Left lobe of liver (tissue), 2 donors: Measurements from ENCODE around the gene MYPN. TPM values are rescaled to one million over a fixed set of nuclear protein-coding genes. Genes with fewer than 3 reads are reported as not detected.
"Not testable (repeated sequence)": the region's sequence is repeated elsewhere in the genome, so short reads cannot be mapped to it uniquely, and the experiment has no call there.

Experiments used
- ATAC-seq: fragments of 200-7000 bp; cut with Tn5 transposase; one replicate; pipeline ENCODE4 v1.9.1; 2020; ENCODE audit warnings: mild to moderate bottlenecking, moderate library complexity
- DNase-seq: peaks from one replicate; pipeline ENCODE4 v3.0.0-alpha.2; 2020; ENCODE audit warnings: low spot score
- total RNA-seq: library from RNA; stranded (reverse); gene quantifications from one replicate; pipeline ENCODE4 v1.2.1, GENCODE V29; 2021
- donor health status: DM: no; HTN: no; CAD: no; lungs with moderate emphysema.
- donor health status: DM: no; HTN: yes; CAD: no.

Gene MYPN, protein sequence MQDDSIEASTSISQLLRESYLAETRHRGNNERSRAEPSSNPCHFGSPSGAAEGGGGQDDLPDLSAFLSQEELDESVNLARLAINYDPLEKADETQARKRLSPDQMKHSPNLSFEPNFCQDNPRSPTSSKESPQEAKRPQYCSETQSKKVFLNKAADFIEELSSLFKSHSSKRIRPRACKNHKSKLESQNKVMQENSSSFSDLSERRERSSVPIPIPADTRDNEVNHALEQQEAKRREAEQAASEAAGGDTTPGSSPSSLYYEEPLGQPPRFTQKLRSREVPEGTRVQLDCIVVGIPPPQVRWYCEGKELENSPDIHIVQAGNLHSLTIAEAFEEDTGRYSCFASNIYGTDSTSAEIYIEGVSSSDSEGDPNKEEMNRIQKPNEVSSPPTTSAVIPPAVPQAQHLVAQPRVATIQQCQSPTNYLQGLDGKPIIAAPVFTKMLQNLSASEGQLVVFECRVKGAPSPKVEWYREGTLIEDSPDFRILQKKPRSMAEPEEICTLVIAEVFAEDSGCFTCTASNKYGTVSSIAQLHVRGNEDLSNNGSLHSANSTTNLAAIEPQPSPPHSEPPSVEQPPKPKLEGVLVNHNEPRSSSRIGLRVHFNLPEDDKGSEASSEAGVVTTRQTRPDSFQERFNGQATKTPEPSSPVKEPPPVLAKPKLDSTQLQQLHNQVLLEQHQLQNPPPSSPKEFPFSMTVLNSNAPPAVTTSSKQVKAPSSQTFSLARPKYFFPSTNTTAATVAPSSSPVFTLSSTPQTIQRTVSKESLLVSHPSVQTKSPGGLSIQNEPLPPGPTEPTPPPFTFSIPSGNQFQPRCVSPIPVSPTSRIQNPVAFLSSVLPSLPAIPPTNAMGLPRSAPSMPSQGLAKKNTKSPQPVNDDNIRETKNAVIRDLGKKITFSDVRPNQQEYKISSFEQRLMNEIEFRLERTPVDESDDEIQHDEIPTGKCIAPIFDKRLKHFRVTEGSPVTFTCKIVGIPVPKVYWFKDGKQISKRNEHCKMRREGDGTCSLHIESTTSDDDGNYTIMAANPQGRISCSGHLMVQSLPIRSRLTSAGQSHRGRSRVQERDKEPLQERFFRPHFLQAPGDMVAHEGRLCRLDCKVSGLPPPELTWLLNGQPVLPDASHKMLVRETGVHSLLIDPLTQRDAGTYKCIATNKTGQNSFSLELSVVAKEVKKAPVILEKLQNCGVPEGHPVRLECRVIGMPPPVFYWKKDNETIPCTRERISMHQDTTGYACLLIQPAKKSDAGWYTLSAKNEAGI (N-terminal part only)
- not detected for total RNA-seq

DNA sequence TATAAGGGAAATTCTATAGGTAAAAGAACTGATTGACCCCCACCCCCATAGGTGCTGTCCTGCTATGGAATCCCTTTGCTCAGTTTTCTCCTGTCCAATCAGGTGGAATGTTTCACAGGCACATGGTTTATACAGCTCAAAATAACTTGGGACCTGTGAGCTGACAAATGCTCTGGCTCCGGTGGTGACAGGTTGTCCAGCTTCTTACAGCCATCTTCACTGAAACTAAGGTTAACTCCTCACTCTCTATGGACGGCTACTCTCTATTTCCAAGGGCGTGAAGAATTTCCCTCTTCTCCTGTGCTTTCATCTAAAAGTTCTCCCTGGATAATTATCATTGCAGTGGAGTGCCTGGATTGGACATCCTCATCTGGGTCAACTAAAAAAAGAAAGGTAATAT is at the start of gene MYPN:
Gene MYPN (plus strand): TSS at position 158 of the 400 bp plus-strand sequence. CDS start 11,951 bp downstream, outside the sequence.
- ATAC-seq (no peak), DNase-seq (no peak)

GRCh38 chr10:68067029-68067428 is 42.3 kb upstream of the MYPN start:
- ATAC-seq: no peak
- DNase-seq: no peak

- no peak for DNase-seq
- no peak for ATAC-seq
Measured at GRCh38 chr10:68067508-68067907, 41.8 kb upstream of the MYPN start.

GRCh38 chr10:68073631-68074030 is 35.7 kb upstream of the MYPN start:
- no peak for ATAC-seq
- no peak for DNase-seq

DNA sequence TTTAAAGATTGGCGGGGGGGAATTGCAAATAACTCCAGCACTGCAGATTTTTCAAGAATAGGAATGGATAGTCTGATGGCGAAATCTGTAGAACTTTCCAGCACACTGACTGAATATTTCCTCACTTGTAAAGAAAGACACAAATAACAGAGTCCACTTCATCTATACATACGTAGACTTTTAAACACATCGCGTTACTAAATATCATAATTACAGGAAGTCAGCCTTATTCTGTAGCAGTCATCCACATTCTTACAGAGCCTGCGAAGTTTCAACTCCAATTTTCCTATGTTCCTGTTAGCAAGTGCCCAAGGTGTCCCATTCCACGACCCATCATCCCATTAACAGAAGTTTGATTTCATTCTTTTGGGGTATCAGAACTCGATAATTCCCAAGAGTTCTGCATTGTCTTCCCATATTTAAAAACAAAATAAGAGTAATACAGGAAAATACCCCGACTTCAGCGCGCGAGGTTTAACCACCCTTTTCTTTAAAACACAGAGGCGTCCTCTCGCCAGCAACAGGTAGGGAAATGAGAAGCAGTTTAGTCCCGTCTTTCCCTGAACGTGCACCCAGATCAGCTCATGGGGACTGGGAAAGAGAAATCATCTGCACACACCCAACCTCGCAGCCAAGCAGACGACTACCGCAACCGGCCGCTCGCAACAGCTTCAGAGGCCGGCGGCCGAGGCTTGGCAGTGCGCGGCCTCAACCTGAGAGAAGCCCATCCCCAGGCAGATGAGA is 35.1 kb upstream of the MYPN start:
- DNase-seq: no peak

GRCh38 chr10:68074775-68075549 is 34.3 kb upstream of the MYPN start, which contains the start of gene HERC4:
HERC4 (minus strand) TSS chr10:68075283; CDS start chr10:68073108, 2,175 bp downstream.
- ATAC-seq: peak; percentile 96
- DNase-seq: peak; percentile 95

More for the DNA sequence above, 35.1 kb upstream of the MYPN start:
- ATAC-seq: peak; percentile 53

- no peak for ATAC-seq
- DNase-seq: no peak
Measured at GRCh38 chr10:68075550-68076004, 33.7 kb upstream of the MYPN start.

DNA sequence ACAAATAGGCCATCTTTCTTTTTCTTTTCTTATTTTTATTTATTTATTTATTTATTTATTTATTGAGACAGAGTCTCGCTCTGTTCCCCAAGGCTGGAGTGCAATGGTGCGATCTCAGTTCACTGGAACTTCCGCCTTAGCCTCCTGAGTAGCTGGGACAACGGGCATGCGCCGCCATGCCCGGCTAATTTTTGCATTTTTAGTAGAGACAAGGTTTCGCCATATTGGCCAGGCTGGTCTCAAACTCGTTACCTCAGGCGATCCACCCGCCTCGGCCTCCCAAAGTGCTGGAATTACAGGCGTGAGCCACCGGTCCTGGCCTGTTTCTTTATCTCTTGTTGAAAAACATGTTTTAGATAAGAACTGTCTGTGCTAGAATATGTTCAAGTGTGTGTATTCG is 33.2 kb upstream of the MYPN start:
- DNase-seq, ATAC-seq: not testable (repeated sequence)

GRCh38 chr10:68077026-68077425 is 32.3 kb upstream of the MYPN start:
- DNase-seq: no peak
- no peak for ATAC-seq

- ATAC-seq (no peak), DNase-seq (no peak)
Measured at GRCh38 chr10:68079434-68079833, 29.9 kb upstream of the MYPN start.

DNA sequence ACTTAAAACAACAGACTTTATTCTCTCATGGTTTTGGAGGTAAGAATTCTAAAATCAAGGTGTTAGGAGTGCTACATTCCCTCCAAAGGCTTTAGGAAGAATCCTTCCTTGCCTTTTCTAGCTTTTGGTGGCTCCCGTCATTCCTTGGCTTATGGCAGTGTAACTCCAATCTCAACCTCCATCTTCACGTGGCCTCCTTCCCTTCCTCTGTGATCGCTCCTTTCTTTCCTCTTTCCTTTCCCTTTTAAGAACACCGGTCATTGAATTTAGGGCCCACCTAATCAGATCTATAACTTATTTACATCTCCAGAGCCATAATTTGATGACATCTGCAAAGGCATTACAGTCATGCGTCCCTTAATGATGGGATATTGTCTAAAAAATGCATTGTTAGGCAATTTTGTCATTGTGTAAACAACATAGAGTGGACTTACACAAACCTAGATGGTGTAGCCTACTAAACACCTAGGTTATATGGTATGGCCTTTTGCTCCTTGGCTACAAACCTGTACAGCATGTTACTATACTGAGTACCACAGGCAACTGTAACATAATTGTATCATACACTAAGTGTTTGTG is 28.3 kb upstream of the MYPN start:
- DNase-seq: no peak
- ATAC-seq: no peak

GRCh38 chr10:68081916-68082315 is 27.4 kb upstream of the MYPN start:
- no peak for DNase-seq
- no peak for ATAC-seq

DNA sequence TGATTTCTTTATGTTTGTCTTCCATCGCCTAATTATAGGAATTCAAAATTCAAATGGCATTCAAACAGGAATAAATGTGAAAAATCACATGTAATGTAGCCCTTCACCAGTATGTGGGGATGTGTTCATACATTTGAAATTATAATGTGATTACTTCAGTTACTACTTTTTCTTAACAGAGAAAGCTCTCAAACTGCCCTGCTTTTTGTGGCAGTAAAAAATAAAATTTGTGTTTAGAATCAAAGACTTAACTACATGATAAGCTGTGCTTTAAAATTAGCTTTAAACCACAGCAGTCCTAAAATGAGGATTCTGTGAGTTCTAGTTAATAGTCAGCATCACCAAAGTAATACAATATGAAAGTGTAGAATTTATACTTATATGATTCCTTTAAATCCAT is 26.4 kb upstream of the MYPN start:
- ATAC-seq (peak; percentile 61), DNase-seq (no peak)

- no peak for DNase-seq
Measured at GRCh38 chr10:68083953-68084352, 25.3 kb upstream of the MYPN start.

GRCh38 chr10:68084469-68084868 is 24.8 kb upstream of the MYPN start:
- DNase-seq (no peak), ATAC-seq (no peak)

More at GRCh38 chr10:68083953-68084352, 25.3 kb upstream of the MYPN start:
- ATAC-seq: no peak

DNA sequence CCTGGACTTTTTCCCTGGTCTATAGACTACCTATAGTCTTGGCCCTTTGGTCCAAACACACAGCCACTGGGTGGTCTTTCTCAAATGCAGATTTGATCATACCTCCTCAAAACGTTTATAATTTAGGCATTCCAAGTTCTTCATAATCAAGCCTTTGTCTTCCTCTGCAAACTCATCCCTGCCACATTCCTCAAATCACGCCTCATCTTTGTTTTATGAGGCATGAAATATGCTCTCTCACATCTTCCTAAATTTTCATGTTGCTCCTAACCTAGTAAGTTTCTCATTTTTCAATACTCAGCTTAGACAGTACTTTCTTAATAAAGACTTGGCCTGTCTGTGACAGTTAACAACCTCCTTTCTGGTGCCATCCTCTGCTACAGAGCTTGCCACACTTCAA is 23.3 kb upstream of the MYPN start:
- no peak for DNase-seq
- ATAC-seq: no peak

DNA sequence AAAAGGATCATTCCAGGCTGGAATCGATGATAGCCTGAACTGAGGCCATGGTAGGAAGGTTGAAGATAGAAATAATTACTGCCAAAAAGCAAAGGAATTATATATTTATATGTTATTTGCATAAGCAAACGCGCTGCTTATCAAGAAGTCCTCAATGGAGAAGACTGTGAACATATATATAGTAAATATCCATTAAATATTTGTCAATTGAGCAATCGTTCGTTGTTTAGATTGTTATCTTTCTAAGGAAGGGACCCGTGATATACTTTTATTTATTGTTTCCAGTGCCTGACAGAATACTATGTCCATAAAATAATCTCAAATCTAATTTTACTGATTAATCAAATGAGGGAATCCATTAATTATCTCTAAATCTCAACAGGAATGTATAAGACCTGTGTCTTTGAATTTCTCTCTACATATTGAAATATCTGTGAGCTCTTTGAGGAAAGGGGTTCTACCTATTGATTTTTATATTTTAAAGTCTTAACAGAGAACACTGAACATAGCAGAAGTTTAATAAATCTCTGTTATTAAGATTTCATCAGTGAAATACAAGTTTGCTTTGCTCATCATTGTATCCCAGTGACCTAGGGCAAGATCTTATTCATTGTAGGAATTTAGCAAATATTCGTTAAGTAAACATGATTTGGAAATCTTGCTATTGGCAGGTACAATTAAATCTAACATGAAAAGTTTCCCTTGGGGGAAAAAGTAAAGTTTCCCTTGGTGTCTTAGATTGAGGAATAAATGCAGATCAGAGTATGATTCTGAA is 22.2 kb upstream of the MYPN start:
- ATAC-seq (peak; percentile 68), DNase-seq (no peak)
